Activated CD4-positive, alpha-beta T cell treated with anti-CD3 and anti-CD28 coated beads, Interleukin-2, amount 50 U/mL, for 1 hour (primary cell): Measurements from ENCODE around the gene PCDHGA7.
A peak's percentile ranks its signal among the peaks of the same experiment; 100 is the strongest.
"Not testable (repeated sequence)": the region's sequence is repeated elsewhere in the genome, so short reads cannot be mapped to it uniquely, and the experiment has no call there.

Experiments
- DNase-seq: peaks from one replicate; pipeline ENCODE4 v3.0.0-alpha.2; 2020

PCDHGA7 gene

GRCh38 chr5:141402553-141403243, 20.2 kb downstream of the PCDHGA7 start, which contains the start of gene PCDHGA9:
Gene PCDHGA9, plus strand, starts transcription at chr5:141402778. Its CDS starts 175 bp downstream, at chr5:141402953.
- no peak for DNase-seq

- DNase-seq = no peak
Measured at GRCh38 chr5:141403387-141403786, 20.8 kb downstream of the PCDHGA7 start.

- peak; percentile 25 for DNase-seq
Measured at GRCh38 chr5:141407790-141408505, 25.4 kb downstream of the PCDHGA7 start, which contains the start of gene PCDHGB6. Gene PCDHGB6, plus strand, starts transcription at chr5:141408021. Its CDS starts 182 bp downstream, at chr5:141408203.

DNA sequence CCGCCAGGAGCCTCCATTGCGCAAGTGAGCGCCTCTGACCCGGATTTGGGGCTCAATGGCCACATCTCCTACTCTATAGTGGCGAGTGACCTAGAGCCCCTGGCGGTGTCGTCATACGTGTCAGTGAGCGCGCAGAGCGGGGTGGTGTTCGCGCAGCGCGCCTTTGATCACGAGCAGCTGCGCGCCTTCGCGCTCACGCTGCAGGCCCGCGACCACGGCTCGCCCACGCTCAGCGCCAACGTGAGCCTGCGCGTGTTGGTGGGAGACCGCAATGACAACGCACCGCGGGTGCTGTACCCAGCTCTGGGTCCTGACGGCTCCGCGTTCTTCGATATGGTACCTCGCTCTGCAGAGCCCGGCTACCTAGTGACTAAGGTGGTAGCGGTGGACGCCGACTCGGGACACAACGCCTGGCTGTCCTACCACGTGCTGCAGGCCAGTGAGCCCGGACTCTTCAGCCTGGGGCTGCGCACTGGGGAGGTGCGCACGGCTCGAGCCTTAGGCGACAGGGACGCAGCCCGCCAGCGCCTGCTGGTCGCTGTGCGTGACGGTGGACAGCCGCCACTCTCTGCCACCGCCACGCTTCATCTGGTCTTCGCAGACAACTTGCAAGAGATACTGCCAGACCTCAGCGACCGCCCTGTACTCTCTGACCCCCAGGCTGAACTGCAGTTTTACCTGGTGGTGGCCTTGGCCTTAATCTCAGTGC, 27.2 kb downstream of the PCDHGA7 start:
- DNase-seq = no peak

DNA sequence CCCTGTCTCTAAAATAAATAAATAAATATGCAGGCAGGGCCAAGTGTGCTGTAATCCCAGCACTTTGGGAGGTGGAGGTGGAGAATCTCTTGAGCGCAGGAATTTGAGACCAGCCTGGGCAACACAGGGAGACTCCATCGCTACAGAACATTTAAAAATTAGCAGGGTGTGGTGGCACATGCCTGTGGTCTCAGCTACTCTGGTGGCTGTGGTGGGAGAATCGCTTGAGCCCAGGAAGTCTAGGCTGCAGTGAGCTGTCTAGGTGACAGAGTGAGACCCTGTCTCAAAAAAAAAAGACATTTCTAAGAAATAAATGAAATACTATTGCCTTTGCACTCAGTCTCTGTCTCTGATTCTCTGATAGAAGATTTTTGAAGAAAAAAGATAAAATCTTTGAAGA, 29.0 kb downstream of the PCDHGA7 start:
- no peak for DNase-seq

GRCh38 chr5:141412854-141413539, 30.5 kb downstream of the PCDHGA7 start, which contains the start of gene PCDHGA10:
Gene PCDHGA10, plus strand, starts transcription at chr5:141412987. Its CDS starts 189 bp downstream, at chr5:141413176.
- peak; percentile 50 for DNase-seq

DNA sequence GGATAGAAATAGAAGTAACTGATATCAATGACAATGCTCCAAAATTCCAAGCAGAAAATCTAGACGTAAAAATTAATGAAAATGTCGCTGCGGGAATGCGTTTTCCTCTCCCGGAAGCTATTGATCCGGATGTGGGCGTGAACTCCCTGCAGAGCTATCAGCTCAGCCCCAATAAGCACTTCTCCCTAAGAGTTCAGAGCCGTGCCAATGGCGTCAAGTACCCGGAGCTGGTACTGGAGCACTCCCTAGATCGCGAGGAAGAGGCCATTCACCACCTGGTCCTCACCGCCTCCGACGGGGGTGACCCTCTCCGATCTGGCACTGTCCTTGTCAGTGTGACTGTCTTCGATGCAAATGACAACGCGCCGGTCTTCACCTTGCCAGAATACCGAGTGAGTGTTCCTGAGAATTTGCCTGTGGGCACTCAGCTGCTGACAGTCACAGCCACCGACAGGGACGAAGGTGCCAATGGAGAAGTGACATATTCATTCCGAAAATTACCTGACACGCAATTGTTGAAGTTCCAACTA, 31.1 kb downstream of the PCDHGA7 start:
- no peak for DNase-seq

- not testable (repeated sequence) for DNase-seq
Measured at GRCh38 chr5:141414548-141415274, 32.2 kb downstream of the PCDHGA7 start.

- not testable (repeated sequence) for DNase-seq
Measured at GRCh38 chr5:141415275-141415618, 32.7 kb downstream of the PCDHGA7 start.

- peak; percentile 22 for DNase-seq
Measured at GRCh38 chr5:141417494-141418172, 35.1 kb downstream of the PCDHGA7 start, which contains the start of gene PCDHGB7. Gene PCDHGB7, plus strand, starts transcription at chr5:141417677. Its CDS starts 183 bp downstream, at chr5:141417860.

- no peak for DNase-seq
Measured at GRCh38 chr5:141419074-141419880, 36.7 kb downstream of the PCDHGA7 start.

GRCh38 chr5:141420855-141421488, 38.4 kb downstream of the PCDHGA7 start, which contains the start of gene PCDHGA11:
Gene PCDHGA11, plus strand, starts transcription at chr5:141421051. Its CDS starts 177 bp downstream, at chr5:141421228.
- DNase-seq = peak; percentile 19

DNA sequence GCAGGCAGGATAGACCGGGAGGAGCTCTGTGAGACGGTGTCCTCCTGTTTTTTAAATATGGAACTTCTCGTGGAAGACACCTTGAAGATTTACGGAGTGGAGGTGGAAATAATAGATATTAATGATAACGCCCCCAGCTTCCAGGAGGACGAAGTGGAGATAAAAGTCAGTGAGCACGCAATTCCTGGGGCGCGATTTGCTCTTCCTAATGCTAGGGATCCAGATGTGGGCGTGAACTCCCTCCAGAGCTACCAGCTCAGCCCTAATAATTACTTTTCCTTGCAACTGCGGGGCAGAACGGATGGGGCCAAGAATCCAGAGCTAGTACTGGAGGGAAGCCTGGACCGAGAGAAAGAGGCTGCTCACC, 38.9 kb downstream of the PCDHGA7 start:
- no peak for DNase-seq

DNA sequence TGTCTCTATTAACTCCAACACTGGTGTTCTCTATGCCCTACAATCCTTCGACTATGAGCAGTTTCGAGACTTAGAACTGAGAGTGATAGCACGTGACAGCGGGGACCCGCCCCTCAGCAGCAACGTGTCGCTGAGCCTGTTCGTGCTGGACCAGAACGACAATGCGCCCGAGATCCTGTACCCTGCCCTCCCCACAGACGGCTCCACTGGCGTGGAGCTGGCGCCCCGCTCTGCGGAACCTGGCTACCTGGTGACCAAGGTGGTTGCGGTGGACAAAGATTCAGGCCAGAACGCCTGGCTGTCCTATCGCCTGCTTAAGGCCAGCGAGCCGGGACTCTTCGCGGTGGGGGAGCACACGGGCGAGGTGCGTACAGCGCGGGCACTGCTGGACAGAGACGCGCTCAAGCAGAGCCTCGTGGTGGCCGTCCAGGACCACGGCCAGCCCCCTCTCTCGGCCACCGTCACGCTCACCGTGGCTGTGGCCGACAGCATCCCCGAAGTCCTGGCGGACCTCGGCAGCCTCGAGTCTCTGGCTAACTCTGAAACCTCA, 40.3 kb downstream of the PCDHGA7 start:
- no peak for DNase-seq

- DNase-seq = no peak
Measured at GRCh38 chr5:141427783-141428426, 45.4 kb downstream of the PCDHGA7 start.

DNA sequence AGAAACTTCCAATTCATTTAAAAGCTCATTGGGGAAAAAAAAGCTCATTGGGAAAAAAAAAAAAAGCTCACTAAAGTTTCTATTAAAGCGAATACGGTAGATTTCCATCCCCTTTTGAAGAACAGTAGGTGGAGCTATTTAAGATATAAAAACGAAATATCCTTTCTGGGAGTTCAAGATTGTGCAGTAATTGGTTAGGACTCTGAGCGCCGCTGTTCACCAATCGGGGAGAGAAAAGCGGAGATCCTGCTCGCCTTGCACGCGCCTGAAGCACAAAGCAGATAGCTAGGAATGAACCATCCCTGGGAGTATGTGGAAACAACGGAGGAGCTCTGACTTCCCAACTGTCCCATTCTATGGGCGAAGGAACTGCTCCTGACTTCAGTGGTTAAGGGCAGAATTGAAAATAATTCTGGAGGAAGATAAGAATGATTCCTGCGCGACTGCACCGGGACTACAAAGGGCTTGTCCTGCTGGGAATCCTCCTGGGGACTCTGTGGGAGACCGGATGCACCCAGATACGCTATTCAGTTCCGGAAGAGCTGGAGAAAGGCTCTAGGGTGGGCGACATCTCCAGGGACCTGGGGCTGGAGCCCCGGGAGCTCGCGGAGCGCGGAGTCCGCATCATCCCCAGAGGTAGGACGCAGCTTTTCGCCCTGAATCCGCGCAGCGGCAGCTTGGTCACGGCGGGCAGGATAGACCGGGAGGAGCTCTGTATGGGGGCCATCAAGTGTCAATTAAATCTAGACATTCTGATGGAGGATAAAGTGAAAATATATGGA, 48.0 kb downstream of the PCDHGA7 start, which contains the start of gene PCDHGA12:
Gene PCDHGA12 (plus strand): TSS at position 176 of the 782 bp plus-strand sequence. CDS start 253 bp downstream, at position 429.
- DNase-seq = no peak

DNA sequence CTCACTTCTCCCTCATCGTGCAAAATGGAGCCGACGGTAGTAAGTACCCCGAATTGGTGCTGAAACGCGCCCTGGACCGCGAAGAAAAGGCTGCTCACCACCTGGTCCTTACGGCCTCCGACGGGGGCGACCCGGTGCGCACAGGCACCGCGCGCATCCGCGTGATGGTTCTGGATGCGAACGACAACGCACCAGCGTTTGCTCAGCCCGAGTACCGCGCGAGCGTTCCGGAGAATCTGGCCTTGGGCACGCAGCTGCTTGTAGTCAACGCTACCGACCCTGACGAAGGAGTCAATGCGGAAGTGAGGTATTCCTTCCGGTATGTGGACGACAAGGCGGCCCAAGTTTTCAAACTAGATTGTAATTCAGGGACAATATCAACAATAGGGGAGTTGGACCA, 48.7 kb downstream of the PCDHGA7 start:
- DNase-seq = no peak

GRCh38 chr5:141432308-141432707, 49.8 kb downstream of the PCDHGA7 start:
- DNase-seq = not testable (repeated sequence)
